D721Med (cell line): Measurements from ENCODE around the gene GNPAT.

ENCODE experiments used
- DNase-seq: peaks from one replicate; pipeline ENCODE4 v3.0.0; 2011; ENCODE audit warnings: low spot score; ENCODE audit not compliant: insufficient read length
- FAIRE-seq: peaks from 2 replicates; lab custom pipeline; 2011; peaks lifted over from hg19 to GRCh38; lab: Jason Lieb, UNC
- TF ChIP-seq, protein P1 (sequence below): IDR thresholded peaks from 2 replicates; pipeline ENCODE4 v1.5.1; 2012; ENCODE audit warnings: mild to moderate bottlenecking, control low read depth; ENCODE audit not compliant: insufficient read depth; ENCODE audit errors: missing control alignments

GNPAT gene

DNA sequence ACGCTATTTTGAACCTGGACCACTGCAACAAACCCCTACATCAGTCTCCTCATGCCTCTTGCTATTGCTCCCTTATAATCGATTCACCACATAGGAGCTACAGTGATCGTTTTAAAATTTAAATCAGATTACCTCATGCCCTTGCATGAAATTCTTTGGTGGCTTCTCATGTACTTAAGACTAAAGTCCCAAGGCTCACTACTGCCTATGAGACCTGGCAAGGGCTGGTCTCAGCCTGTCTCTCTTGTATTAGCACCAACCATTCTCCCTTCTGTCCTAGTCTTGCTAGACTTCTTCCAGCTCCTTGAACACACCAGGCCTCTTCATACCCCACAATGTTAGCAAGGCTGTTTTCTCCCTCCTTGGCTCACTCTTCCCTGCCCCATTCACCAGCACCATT is 6.5 kb upstream of the GNPAT start:
- TF ChIP-seq, protein P1, sequence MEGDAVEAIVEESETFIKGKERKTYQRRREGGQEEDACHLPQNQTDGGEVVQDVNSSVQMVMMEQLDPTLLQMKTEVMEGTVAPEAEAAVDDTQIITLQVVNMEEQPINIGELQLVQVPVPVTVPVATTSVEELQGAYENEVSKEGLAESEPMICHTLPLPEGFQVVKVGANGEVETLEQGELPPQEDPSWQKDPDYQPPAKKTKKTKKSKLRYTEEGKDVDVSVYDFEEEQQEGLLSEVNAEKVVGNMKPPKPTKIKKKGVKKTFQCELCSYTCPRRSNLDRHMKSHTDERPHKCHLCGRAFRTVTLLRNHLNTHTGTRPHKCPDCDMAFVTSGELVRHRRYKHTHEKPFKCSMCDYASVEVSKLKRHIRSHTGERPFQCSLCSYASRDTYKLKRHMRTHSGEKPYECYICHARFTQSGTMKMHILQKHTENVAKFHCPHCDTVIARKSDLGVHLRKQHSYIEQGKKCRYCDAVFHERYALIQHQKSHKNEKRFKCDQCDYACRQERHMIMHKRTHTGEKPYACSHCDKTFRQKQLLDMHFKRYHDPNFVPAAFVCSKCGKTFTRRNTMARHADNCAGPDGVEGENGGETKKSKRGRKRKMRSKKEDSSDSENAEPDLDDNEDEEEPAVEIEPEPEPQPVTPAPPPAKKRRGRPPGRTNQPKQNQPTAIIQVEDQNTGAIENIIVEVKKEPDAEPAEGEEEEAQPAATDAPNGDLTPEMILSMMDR = no peak
- no peak for FAIRE-seq

DNA sequence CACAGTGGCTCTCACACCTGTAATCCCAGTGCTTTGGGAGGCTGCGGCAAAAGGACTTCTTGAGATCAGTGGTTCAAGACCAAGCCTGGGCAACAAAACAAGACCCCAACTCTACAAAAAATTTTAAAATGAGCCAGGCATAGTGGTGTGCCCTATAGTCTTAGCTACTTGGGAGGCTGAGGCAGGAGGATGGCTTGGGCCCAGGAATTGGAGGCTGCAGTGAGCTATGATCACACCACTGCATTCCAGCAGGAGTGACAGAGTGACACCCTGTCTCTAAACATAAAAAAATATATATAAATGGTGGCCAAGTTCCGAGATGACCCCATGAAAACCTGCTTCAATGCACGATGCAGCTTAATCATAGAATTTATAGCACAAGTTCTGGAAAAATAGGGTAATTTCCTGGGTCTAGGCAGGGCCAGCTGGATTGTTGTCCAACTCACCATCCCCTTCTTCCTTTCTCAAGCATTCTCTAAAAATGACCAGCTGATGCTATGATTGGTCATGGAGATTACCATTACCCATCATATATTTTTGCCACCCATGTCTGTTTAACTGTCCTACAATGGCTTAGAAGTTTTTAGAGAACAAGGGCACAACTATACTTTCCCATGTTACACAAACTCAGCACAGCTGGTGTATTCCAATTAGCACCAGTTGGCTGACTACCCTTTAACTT is 5.3 kb upstream of the GNPAT start:
- TF ChIP-seq, protein P1 = no peak
- FAIRE-seq (no peak), DNase-seq (no peak)

More for the DNA sequence above, 6.5 kb upstream of the GNPAT start:
- DNase-seq = no peak

DNA sequence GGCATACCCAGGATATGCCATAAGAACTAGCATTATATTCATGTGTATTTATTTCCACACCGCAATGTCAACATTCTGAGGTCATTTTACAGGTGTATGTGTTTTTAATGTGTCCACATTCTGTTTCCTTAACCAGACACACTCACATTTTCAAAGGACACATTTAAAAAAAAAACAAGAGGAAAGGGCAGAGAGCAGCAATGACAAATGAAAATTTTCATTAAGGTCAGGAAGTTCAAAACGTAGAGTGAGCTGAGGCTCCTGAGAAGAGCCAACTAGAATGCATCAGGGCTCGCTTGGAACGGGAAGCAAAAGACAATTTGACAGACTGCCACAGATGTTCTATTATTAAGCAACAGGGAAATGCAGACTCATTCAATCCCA is 4.8 kb upstream of the GNPAT start:
- no peak for DNase-seq
- FAIRE-seq = no peak

DNA sequence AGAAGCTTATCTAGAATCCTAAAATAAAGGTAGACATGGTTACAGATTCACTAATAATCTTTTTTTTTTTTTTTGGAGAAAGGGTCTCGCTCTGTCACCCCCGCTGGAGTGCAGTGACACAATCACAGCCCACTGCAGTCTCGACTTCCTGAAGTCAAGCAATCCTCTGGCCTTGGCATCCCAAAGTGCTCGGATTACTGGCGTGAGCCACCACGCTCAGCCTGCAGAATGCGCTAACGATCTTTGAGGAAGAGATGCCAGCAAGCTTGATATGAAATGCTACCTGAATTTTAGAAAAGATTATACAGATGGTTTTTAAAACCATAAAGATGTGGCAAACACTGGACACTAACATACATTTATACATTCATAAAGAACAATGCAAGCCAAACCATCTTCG is 4.1 kb upstream of the GNPAT start:
- TF ChIP-seq, protein P1 = no peak
- FAIRE-seq = no peak
- no peak for DNase-seq

More for the DNA sequence above, 4.8 kb upstream of the GNPAT start:
- TF ChIP-seq, protein P1 = no peak

DNA sequence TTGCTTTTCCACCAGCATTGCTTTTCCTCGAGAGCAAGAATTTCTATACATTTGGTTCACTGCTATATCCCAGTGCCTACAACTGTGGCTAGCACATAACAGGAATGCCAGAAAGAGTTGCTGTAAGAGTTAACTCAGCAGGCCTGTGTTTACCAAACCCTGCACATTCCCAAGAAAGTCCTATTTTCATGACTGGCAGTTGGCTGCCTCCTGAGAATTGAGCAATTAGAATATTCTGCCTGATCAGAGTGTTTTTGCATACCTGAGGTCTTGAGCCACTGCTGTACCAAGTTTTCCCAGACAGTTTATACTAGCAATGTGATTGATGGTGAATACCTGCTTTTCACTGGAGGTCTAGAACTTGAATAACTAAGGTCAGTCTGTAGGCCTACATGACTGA is 2.7 kb upstream of the GNPAT start:
- FAIRE-seq = no peak
- TF ChIP-seq, protein P1 = no peak
- no peak for DNase-seq

DNA sequence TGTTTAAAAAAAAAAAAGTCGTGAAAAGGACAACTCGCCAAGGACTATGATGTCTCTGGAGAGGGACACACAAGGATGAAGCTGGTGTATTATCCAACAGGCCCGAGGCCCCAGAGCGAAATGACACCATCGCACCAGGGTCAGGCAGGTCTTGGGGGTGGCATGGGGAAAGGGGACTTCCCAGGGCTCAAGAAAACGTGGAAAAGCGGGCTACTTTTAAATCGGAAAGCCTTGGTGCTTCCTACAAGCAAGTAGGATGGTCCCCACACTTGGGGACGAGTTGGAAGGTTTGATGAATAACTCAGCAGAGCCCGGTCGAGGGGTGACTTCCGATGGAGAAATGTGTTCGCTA is 505 bp upstream of the GNPAT start:
- FAIRE-seq (no peak), DNase-seq (no peak)

DNA sequence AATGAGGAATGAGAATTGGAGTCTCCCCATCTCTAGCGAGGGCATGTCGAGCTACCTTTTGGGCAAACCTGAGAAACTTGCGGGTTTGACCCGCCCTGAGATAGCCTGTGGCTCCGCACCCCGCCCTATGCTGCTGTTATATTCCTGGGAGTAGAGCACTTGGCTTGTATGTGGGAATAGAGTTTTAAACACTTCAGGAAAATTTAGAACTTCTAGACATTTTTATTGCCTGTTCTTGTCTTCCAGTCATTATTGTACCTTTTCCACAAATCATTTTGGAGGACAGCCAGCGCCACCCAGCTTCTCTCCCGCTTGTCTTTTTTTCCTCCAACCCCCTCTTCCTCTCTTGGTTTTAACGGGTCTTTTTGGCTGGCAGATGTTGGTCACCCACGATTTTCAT is 738 bp downstream of the GNPAT start:
- FAIRE-seq = no peak
- TF ChIP-seq, protein P1 = no peak
- no peak for DNase-seq

More for the DNA sequence above, 505 bp upstream of the GNPAT start:
- TF ChIP-seq, protein P1 = no peak
